H1 (cell line): ENCODE measurements around the gene MED17.

Source experiments
- CREB1 ChIP-seq: IDR thresholded peaks from 2 replicates; pipeline ENCODE4 v1.6.1; 2012; ENCODE audit warnings: inconsistent platforms
- EZH2 ChIP-seq: fragments of 200-600 bp; sonication (generic); IDR thresholded peaks from 2 replicates; pipeline ENCODE4 v1.7.1; 2012; ENCODE audit warnings: low read depth, mild to moderate bottlenecking, moderate library complexity, low read length, inconsistent platforms; ENCODE audit not compliant: severe bottlenecking
- POLR2A ChIP-seq, 2 experiments: IDR thresholded peaks; 1 replicate in 1 of 2; 2 replicates in 1 of 2; pipeline ENCODE4 v1.6.1; 2011; ENCODE audit warnings: low read depth in 2 of 2, low read length in 2 of 2, mild to moderate bottlenecking in 2 of 2; ENCODE audit errors: control extremely low read depth in 1 of 2
- YY1 ChIP-seq: IDR thresholded peaks from 2 replicates; pipeline ENCODE4 v1.6.1; 2011; ENCODE audit warnings: low read depth, mild to moderate bottlenecking, low read length

- no peak for TF ChIP-seq YY1
- TF ChIP-seq CREB1, result no peak
- TF ChIP-seq POLR2A (IDR thresholded peaks at IDR 0.05; ENCODE audit: control extremely low read depth in 1 of 2, low read depth in 2 of 2, low read length in 2 of 2), result no peak
- no peak for TF ChIP-seq EZH2
These were observed 61.4 kb downstream of the MED17 start for GRCh38 chr11:93845181-93846092.
